Measurements from ENCODE around the gene DIP2A.
A peak's percentile ranks its signal among the peaks of the same experiment; 100 is the strongest.

Gene DIP2A

DNA sequence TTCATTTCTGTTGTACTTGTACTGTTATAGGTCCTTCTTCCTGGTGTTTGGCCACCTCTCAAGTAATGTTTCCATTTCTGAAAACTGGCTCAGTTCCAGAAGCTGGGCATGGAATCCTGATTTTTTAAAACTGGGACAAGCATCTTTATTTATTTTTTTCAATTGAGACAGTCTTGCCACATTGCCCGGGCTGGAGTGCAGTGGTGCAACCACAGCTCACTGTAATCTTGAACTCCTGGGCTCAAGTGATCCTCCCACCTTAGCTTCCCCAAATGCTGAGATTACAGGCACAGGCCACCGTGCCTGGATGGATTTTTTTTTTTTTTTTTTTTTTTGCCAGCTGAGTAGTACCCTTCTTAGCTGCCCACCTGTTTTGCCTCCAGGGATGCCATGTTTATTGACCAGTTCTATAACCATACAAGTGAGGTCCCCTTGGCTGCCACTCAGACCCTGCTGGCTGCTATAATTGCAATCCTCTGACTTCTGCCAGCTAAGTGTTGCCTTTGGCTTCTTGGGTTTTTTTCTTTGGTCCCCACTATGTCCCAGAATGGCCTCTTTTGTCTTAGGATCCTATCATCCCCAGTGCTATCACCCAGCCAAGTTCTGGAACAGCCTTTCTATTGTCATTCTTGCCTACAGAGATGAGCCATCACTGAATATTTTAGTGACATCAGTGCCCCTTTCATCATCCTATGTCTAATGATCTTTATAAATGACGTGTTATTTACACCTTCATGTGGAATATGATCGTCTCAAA lies 3.9 kb upstream of the DIP2A start:
- intact Hi-C loops (cut with DNase I; ENCODE audit: low total_unique reads) = no loop called here
- H3K36me3 ChIP-seq = no peaks in the 10 kb centered on the region
- no peaks in the 10 kb centered on the region for H3K27me3 ChIP-seq
- H3K9me3 ChIP-seq = no peaks in the 10 kb centered on the region
- no peak overlapping the region for H3K27ac ChIP-seq
- DNase-seq = no peak
- H3K4me1 ChIP-seq = peaks cover 0 to 42% (median 24%) of the 10 kb centered on the region in 4 donors
- no peak overlapping the region for H3K4me3 ChIP-seq
- TF ChIP-seq, protein P1, sequence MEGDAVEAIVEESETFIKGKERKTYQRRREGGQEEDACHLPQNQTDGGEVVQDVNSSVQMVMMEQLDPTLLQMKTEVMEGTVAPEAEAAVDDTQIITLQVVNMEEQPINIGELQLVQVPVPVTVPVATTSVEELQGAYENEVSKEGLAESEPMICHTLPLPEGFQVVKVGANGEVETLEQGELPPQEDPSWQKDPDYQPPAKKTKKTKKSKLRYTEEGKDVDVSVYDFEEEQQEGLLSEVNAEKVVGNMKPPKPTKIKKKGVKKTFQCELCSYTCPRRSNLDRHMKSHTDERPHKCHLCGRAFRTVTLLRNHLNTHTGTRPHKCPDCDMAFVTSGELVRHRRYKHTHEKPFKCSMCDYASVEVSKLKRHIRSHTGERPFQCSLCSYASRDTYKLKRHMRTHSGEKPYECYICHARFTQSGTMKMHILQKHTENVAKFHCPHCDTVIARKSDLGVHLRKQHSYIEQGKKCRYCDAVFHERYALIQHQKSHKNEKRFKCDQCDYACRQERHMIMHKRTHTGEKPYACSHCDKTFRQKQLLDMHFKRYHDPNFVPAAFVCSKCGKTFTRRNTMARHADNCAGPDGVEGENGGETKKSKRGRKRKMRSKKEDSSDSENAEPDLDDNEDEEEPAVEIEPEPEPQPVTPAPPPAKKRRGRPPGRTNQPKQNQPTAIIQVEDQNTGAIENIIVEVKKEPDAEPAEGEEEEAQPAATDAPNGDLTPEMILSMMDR (IDR thresholded peaks at IDR 0.05) = no peak

DNA sequence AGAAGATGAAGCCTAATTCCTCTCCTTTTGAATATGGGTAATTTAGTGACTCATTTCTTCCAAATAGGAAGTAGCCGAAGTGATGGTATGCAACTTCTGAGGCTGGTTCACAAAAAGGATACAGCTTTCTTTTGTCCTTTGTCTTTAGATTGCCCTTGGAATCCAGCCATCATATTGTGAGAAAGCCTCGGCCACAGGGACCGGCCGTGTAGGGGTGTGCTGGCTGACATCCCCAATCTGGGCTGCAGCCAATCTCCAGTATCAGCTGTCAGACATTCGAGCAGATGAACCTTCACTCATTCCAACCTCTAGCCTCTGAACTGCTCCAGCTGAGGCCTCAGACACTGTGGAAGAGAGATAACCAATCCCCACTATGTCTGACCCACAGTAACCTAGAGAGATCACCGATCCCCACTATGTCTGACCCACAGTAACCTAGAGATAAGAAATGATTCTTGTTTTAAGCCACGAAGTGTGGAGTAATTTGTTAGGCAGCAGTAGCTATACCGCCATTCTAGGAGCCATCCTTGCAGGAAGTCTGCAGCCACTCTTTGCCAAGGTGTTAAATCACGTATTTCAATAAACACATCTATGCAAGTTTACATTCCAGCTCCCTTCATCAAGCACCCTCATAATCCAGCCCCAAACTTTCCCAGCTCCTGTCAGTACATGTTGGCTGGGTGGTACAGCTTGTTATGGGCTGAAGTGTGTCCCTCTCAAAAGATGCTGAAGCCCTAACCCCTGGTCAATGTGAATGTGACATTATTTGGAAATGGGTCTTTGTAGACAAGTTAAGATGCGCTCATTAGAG lies 2.9 kb upstream of the DIP2A start:
- no peaks in the 10 kb centered on the region for H3K9me3 ChIP-seq
- no peaks in the 10 kb centered on the region for H3K36me3 ChIP-seq
- H3K27me3 ChIP-seq = no peaks in the 10 kb centered on the region
- TF ChIP-seq, protein P1 (IDR thresholded peaks at IDR 0.05) = no peak
- intact Hi-C loops (cut with DNase I; ENCODE audit: low total_unique reads) = no loop called here
- H3K4me3 ChIP-seq = no peak overlapping the region
- peaks cover 0 to 48% (median 26%) of the 10 kb centered on the region in 4 donors for H3K4me1 ChIP-seq
- DNase-seq = no peak
- no peak overlapping the region for H3K27ac ChIP-seq

DNA sequence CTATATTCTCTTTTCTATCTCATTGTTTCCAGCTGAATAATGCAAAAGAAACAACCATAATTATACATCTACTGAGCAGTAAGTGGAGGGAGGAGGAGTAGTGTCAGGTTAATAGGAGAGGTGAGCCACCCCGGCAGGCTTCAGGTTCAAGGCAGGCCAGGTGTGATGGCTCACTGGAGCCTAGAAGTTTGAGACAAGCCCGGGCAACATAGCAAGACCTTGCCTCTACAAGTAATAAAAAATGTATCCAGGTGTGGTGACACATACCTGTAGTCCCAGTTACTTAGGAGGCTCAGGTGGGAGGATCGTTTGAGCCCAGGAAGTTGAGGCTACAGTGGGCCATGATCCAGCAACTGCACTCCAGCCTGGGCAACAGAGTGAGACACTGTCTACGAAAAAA lies 1.9 kb upstream of the DIP2A start:
- intact Hi-C loops (cut with DNase I; ENCODE audit: low total_unique reads) = no loop called here
- H3K36me3 ChIP-seq = no peaks in the 10 kb centered on the region
- no peak overlapping the region for H3K4me3 ChIP-seq
- peaks cover 0 to 48% (median 28%) of the 10 kb centered on the region in 4 donors for H3K4me1 ChIP-seq
- no peak overlapping the region for H3K27ac ChIP-seq
- TF ChIP-seq, protein P1 (IDR thresholded peaks at IDR 0.05) = no peak
- H3K9me3 ChIP-seq = no peaks in the 10 kb centered on the region
- H3K27me3 ChIP-seq = no peaks in the 10 kb centered on the region
- DNase-seq = no peak

DNA sequence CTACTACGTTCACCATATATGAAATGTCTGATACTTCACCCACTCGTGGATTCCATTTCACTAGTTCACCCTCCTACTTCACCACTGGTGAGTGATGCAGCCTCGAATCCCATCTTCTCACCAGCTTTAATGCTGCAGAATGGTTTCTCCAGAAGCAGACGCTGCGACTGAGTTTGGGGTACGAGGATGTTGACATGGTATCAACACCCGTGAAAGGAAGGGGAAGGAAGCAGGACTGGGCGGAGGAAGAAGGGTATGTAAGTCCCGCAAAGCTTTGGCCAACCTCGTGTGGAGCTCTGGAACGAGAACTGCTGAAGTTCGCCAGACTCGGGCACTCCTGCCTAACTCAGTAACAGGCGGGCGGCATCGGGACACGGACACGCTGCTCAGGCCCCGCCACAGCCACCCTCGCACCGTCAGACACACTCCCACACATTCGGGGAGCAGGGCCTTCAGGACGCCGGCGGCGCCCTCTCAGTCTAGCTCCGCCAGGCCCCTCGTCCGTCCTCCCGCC lies 833 bp upstream of the DIP2A start:
- peak; percentile 40 to 74 for DNase-seq
- peaks cover 0 to 48% (median 30%) of the 10 kb centered on the region in 4 donors for H3K4me1 ChIP-seq
- H3K27me3 ChIP-seq = no peaks in the 10 kb centered on the region
- TF ChIP-seq, protein P1 (IDR thresholded peaks at IDR 0.05) = no peak
- intact Hi-C loops (cut with DNase I; ENCODE audit: low total_unique reads) = no loop called here
- no peaks in the 10 kb centered on the region for H3K36me3 ChIP-seq
- H3K4me3 ChIP-seq = peak overlapping the region; percentile 90 to 92
- H3K27ac ChIP-seq = peak overlapping the region; percentile 68 to 76
- H3K9me3 ChIP-seq = no peaks in the 10 kb centered on the region

DNA sequence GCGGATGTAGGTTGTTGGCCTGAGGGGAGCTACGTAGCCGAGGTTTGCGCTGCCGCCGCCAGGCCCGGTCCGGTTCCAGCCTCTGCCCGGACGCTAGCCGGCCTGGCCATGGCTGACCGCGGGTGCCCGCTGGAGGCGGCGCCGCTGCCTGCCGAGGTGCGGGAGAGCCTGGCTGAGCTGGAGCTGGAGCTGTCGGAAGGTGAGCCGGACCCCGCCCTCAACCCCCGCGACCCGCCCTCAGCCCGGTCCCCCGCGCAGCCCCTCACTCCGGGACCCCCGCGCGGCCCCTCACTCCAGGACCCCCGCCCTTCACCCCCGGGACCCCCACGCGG lies 299 bp downstream of the DIP2A start:
- H3K27ac ChIP-seq = peak overlapping the region; percentile 79 to 85
- no peak for DNase-seq
- peak overlapping the region; percentile 90 to 92 for H3K4me3 ChIP-seq
- TF ChIP-seq, protein P1 (IDR thresholded peaks at IDR 0.05) = peak in 1 of 2 experiments; percentile 18
- H3K4me1 ChIP-seq = peaks cover 0 to 47% (median 29%) of the 10 kb centered on the region in 4 donors
- H3K9me3 ChIP-seq = no peaks in the 10 kb centered on the region
- intact Hi-C loops (cut with DNase I; ENCODE audit: low total_unique reads) = no loop called here
- no peaks in the 10 kb centered on the region for H3K27me3 ChIP-seq
- H3K36me3 ChIP-seq = peaks cover 0 to 2% (median 0%) of the 10 kb centered on the region in 3 donors
